Umbilical cord (tissue), 2 donors: ENCODE measurements around the gene GABRR1. TPM values are rescaled to one million over a fixed set of nuclear protein-coding genes. Genes with fewer than 3 reads are reported as not detected.
"Not testable (repeated sequence)": the region's sequence is repeated elsewhere in the genome, so short reads cannot be mapped to it uniquely, and the experiment has no call there.

ENCODE experiments used
- DNase-seq: peaks from one replicate; pipeline ENCODE4 v3.0.0-alpha.2; 2015; ENCODE audit warnings: low spot score
- total RNA-seq: library from RNA; depleted of rRNA; stranded (reverse); fragments of >200 nt; gene quantifications from one replicate; pipeline ENCODE4 v1.2.3, GENCODE V29; 2014; ENCODE audit warnings: low replicate concordance; ENCODE audit not compliant: insufficient read depth

GABRR1 gene
- total RNA-seq, 1 donor from 2014 or later = 0.24 TPM

DNA sequence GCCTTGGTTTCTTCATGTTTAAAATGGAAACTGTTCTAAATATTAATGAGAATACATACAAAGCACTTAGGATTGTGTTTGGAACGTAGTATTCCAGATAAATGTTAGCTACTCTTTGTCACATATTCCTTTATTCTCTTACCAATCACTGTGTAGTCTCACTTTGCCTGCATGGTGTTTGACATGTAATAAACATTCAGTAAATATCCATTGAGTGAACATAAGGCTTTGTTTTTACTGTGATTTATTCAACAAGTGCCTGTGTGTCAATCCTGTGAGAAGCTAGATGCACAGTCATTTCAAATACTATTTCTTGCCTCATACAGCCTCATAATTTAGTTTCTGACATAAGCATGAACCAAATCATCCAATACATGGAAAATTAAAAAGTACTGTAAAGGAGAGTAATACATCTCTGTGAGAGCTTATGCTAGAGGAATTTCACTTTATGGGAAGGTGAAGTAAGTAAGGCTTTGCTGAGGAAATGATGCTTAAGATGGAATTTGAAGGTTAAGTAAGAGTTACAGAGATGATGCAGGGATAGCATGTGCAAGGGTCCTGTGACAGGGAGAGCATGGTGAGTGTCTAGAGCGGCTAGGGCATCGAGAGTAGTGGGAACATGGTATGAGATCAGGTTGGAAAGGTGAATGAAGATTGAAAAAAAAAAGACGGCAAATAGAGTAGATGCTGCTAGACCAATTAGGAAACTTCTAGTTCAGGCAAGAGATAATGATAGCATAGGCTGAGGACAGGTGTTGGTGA is 56.6 kb downstream of the GABRR1 start:
- no peak for DNase-seq

- no peak for DNase-seq
These were observed 63.0 kb downstream of the GABRR1 start for GRCh38 chr6:89154131-89154530.

DNA sequence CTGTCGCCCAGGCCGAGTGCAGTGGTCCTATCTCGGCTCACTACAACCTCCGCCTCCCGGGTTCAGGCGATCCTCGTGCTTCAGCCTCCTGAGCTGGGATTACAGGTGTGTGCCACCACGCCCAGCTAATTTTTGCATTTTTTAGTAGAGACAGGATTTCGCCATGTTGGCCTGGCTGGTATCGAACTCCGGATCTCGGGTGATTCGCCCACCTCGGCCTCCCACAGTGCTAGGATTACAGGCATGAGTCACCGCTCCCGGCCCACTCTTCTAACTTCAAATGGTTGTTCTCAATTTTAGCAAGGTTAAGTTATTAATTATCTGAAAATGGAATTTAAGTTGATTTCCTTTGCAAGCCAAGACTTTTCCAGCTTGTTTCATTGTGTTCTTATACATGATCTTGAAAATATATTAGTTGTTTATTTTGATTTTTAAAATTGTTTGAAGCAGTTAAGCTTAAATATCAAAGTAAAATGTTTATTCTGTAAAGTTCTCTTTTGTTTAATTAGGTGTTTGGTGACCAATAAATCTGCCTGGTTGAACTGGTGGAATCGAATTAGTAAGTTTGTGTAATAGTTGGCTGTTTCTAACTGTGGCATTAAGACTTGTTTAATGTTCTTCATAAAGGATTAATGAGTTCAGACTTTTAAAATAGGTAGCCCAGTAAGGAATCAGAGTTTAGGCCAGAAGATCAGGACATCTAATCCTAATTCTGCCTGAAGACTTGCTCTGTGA is 69.0 kb downstream of the GABRR1 start:
- DNase-seq = no peak

- peak; percentile 59 for DNase-seq
These were observed 70.1 kb downstream of the GABRR1 start for GRCh38 chr6:89146718-89147700.

DNA sequence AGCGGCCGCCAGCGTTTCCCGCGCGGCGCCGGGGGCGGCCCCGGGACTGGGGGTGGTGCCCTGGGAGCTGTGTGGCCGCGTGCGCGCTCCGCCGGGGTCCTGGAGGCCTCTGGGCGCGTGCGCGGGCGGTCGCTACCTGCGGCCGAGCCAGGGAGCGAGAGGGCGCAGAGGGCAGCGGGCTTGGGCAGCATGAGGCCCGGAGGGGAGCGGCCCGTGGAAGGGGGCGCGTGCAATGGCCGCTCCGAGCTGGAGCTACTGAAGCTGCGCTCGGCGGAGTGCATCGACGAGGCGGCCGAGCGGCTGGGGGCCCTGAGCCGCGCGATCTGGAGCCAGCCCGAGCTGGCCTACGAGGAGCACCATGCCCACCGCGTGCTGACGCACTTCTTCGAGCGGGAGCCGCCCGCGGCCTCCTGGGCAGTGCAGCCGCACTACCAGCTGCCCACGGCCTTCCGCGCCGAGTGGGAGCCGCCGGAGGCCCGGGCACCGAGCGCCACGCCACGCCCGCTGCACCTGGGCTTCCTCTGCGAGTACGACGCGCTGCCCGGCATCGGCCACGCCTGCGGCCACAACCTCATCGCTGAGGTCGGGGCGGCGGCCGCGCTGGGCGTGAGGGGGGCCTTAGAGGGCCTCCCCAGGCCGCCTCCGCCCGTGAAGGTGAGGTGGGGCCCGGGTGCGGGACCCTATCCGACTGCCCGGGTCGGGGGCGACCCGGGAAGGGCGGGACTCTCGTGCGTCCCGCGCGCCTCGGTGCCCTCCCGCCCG is 71.0 kb downstream of the GABRR1 start, which contains the start of gene PM20D2:
Gene PM20D2 (plus strand): TSS at position 100 of the 762 bp plus-strand sequence. CDS start 90 bp downstream, at position 190.
- peak; percentile 80 for DNase-seq

DNA sequence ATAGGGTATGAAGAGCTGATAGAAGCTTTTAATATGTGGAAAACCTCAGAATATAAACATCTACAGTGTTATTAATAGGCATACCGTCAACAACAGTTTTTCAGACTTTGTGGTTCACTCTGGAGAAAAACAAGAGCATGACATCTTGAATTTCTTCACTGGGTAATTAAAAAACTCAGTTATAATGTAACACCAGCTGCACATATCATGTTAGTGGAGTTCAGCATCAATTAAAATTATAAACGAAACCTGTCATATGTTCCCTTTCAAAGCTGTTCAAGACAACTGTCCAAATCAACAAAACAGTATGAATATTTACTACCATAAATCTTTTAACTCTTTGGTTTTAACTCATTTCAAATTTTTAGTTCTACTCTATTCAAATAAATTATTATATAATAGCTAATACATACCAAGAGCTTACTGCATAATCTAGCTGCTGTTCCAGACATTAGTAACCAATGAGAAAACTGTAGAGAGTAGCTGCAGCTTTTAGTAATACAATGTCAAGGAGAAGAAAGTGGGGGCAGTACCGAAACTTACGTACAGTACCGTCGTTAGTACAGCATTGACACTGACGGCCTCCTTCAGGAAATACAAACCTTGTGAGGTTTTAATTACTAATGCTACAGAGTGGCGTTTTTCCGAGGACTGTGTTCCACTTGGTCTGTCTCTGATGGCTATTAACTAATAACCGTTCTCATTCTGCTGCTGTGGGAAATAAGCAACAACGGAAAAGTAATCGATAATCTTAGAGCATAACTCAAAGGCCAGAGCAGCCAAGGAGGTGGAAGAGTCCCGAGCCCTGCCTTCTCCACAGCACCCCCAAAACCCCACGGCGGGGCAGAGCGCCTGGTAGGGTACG is 71.8 kb downstream of the GABRR1 start:
- peak; percentile 51 for DNase-seq

DNA sequence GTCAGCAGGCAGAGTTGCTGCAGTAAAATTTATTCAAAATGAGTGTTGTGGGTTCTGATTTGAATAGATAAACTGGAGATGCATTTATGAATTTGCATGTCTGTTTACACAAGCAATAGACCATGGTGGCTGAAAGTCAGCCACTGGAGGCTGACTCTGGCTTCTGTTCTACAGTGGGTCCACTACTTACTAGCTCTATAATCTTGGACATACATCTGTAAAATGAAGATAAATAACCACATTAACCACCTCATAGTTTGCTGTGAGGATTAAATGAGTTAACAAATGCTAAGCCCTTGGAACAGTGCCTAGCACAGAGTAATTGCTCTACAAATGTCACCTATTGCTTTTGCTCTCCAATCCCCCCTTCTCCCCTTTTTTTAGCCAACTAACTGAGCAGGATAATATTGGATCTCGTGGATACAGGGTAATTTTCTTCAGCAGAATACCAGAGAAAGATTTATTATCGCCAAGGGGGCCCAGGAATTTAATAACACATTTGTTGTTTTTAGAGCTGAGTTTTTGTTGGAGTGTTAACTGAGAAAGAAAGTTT is 72.7 kb downstream of the GABRR1 start:
- DNase-seq = peak; percentile 14

- DNase-seq = peak; percentile 82
These were observed 76.6 kb downstream of the GABRR1 start for GRCh38 chr6:89140347-89141156.

- DNase-seq = peak; percentile 93
These were observed 77.4 kb downstream of the GABRR1 start for GRCh38 chr6:89139509-89140346.

GRCh38 chr6:89138173-89138572 is 79.0 kb downstream of the GABRR1 start:
- DNase-seq = no peak

DNA sequence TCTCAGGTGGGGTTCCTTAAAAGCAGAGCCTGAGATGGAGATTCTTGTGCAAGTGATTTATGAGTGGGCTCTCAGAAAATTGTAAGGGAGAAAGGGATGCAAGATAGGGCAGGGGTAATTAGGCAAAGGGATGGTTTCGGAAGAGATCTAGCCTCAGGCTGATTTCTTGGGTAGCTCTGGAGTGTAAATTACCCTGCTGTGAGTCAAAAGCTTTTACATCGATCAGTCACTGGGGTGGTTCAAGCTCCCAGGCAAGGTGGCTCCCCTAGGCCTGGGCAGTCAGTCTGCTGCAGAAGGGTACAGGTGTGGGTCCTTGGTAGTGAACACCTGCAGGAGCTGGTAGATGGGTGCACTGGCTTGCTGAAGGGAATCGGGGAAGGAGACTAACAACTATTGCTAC is 82.4 kb downstream of the GABRR1 start:
- no peak for DNase-seq

DNA sequence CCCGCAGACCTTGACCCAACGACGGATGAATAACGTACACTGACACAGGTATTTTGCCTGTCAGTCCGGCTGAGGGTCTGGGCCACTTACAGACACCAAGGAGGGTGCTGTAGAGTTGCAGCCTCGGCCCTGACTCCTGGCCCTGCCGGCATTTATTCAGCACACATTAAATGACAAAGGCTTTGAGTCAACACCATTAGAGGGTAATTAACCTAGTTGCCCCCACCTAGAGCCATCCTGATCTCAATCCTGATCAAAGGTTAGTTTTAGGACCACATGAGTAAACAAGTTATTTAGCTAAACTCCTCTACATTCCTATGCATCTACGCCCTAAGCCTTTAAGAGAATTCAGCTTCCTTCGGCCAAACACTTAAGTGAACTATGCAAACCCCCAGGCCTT is 83.2 kb downstream of the GABRR1 start:
- DNase-seq = no peak

DNA sequence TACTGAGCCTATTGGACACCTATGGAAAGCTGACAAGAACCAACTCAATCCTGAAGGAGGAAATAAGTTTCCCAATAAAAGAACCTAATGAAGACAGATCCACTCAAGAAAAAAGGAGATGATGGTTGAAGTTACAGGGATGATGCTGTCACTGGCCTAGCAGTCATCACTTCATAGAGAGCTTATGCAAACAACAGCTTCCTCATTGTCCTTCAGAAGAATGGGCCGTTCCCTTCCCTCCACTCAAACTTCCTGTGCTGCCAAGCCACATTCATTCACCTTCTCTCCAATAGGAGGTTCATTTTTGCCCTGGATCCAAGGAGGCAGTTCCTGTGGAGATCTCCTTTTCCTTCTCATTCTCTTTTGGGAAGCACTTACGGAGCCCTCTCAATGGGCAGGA is 85.1 kb downstream of the GABRR1 start:
- no peak for DNase-seq

GRCh38 chr6:89131599-89131998 is 85.6 kb downstream of the GABRR1 start:
- no peak for DNase-seq

GRCh38 chr6:89128256-89128671 is 88.9 kb downstream of the GABRR1 start:
- DNase-seq = not testable (repeated sequence)
